AG04450 (cell line): ENCODE measurements around the gene MACF1. TPM values are rescaled to one million over a fixed set of nuclear protein-coding genes. Genes with fewer than 3 reads are reported as not detected.

ENCODE experiments used
- CTCF ChIA-PET: fragments of 300-600, 350-600 bp; formaldehyde crosslinking; extraction: SDS; loops from one replicate; lab custom pipeline; 2022; ENCODE audit warnings: antibody characterized with exemption, inconsistent platforms; lab: Charles Lee
- POLR2A ChIA-PET: fragments of 350-600 bp; formaldehyde crosslinking; extraction: SDS; loops from one replicate; lab custom pipeline; 2021; ENCODE audit warnings: antibody characterized with exemption, inconsistent platforms; lab: Yijun Ruan, JAX
- DNase-seq: peaks from one replicate; pipeline ENCODE4 v3.0.0-alpha.2; 2011; ENCODE audit warnings: low read depth, low spot score
- H3K27ac ChIP-seq: one replicate; pipeline ENCODE4 v1.5.1; 2012; ENCODE audit warnings: low read depth, low read length, control low read depth
- H3K27me3 ChIP-seq: one replicate; pipeline ENCODE4 v1.6.0; 2012; ENCODE audit warnings: low read length; ENCODE audit not compliant: control insufficient read depth, insufficient read depth
- H3K4me3 ChIP-seq: 2 replicates; pipeline ENCODE4 v1.5.1; 2011; ENCODE audit warnings: mild to moderate bottlenecking, low read depth, low read length, control low read depth
- H3K9me3 ChIP-seq: 2 replicates; pipeline ENCODE4 v1.5.1; 2012; ENCODE audit warnings: low read length; ENCODE audit not compliant: control insufficient read depth, insufficient read depth
- CTCF ChIP-seq: IDR thresholded peaks from 2 replicates; pipeline ENCODE4 v1.5.1; 2011; ENCODE audit warnings: low read depth, low read length, control low read depth, inconsistent platforms
- polyA plus RNA-seq: library from polyadenylated mRNA; depleted of rRNA; stranded (reverse); fragments of >200 nt; gene quantifications from 2 replicates; pipeline ENCODE4 v1.2.3, GENCODE V29; 2011

Gene MACF1
- polyA plus RNA-seq, 1 experiment, result 118 TPM

- Histone ChIP-seq H3K9me3 (no peaks in the 10 kb centered on the region), H3K4me3 (no peak overlapping the region), H3K27me3 (no peaks in the 10 kb centered on the region), H3K27ac (no peak overlapping the region)
- POLR2A ChIA-PET, result interaction anchor here (1.0 kb wide), 1 partner anchor 68 kb away, joined by 10 read pairs; no protein-coding TSS in a partner anchor
- CTCF ChIA-PET, result interaction anchor here (1.2 to 1.7 kb wide), 3 partner anchors 52 to 260 kb away, joined by 3 to 5 read pairs (median 4); no protein-coding TSS in a partner anchor
- no peak for TF ChIP-seq CTCF
- DNase-seq, result no peak
These were observed 154.0 kb downstream of the MACF1 start for GRCh38 chr1:39358491-39358890.

- Histone ChIP-seq H3K9me3 (no peaks in the 10 kb centered on the region), H3K27me3 (no peaks in the 10 kb centered on the region), H3K27ac (no peak overlapping the region), H3K4me3 (no peak overlapping the region)
- no peak for TF ChIP-seq CTCF
- ChIA-PET CTCF (interaction anchor here (1.2 to 1.7 kb wide), 3 partner anchors 51 to 260 kb away, joined by 3 to 5 read pairs (median 4); no protein-coding TSS in a partner anchor), POLR2A (no interaction called here)
- no peak for DNase-seq
These were observed 154.6 kb downstream of the MACF1 start for GRCh38 chr1:39359028-39359570.

GRCh38 chr1:39360731-39361130 is 156.2 kb downstream of the MACF1 start:
- POLR2A ChIA-PET, result interaction anchor here (0.6 kb wide), 1 partner anchor 55 kb away, joined by 6 read pairs; no protein-coding TSS in a partner anchor
- H3K27me3 ChIP-seq, result no peaks in the 10 kb centered on the region
- DNase-seq, result no peak
- no peak overlapping the region for H3K4me3 ChIP-seq
- TF ChIP-seq CTCF, result no peak
- H3K9me3 ChIP-seq, result no peaks in the 10 kb centered on the region
- CTCF ChIA-PET, result interaction anchor here (4.6 kb wide), 1 partner anchor 178 kb away, joined by 15 read pairs; no protein-coding TSS in a partner anchor
- H3K27ac ChIP-seq, result no peak overlapping the region

- no peaks in the 10 kb centered on the region for H3K27me3 ChIP-seq
- POLR2A ChIA-PET, result interaction anchor here (0.5 to 0.6 kb wide), 2 partner anchors 48 to 56 kb away, joined by 3 to 6 read pairs; no protein-coding TSS in a partner anchor
- no peak overlapping the region for H3K4me3 ChIP-seq
- no peak for DNase-seq
- no peak overlapping the region for H3K27ac ChIP-seq
- no peak for TF ChIP-seq CTCF
- CTCF ChIA-PET, result interaction anchor here (4.6 kb wide), 1 partner anchor 178 kb away, joined by 15 read pairs; no protein-coding TSS in a partner anchor
- H3K9me3 ChIP-seq, result no peaks in the 10 kb centered on the region
These were observed 157.0 kb downstream of the MACF1 start for GRCh38 chr1:39361446-39361845.

- POLR2A ChIA-PET, result interaction anchor here (0.6 kb wide), 1 partner anchor 8 kb away, joined by 5 read pairs; no protein-coding TSS in a partner anchor
- CTCF ChIA-PET, result interaction anchor here (1.2 to 4.6 kb wide), 3 partner anchors 15 to 264 kb away, joined by 3 to 15 read pairs (median 4); no protein-coding TSS in a partner anchor
- no peak for TF ChIP-seq CTCF
- Histone ChIP-seq H3K4me3 (no peak overlapping the region), H3K27ac (no peak overlapping the region), H3K27me3 (no peaks in the 10 kb centered on the region), H3K9me3 (no peaks in the 10 kb centered on the region)
- DNase-seq, result no peak
These were observed 158.8 kb downstream of the MACF1 start for GRCh38 chr1:39363267-39363666.
